SK-N-SH treated with all-trans-retinoic acid at 6 μM for 48 hours (cell line): Measurements from ENCODE around the gene SPOCK1.

Experiments
- ATAC-seq: fragments of 200-7000 bp; cut with Tn5 transposase; 3 replicates; pipeline ENCODE4 v1.9.1; 2020; ENCODE audit warnings: mild to moderate bottlenecking, moderate library complexity
- BACH2 ChIP-seq: fragments of 250-450 bp; sonication (Bioruptor Pico); IDR thresholded peaks from 2 replicates; pipeline ENCODE4 v1.9.0; 2021; ENCODE audit warnings: mild to moderate bottlenecking, borderline replicate concordance
- CREB5 ChIP-seq: fragments of 250-450 bp; sonication (Bioruptor Pico); IDR thresholded peaks from 2 replicates; pipeline ENCODE4 v1.5.1; 2020; ENCODE audit warnings: low read depth, mild to moderate bottlenecking, moderate library complexity
- CSDC2 ChIP-seq: fragments of 250-450 bp; sonication (Bioruptor Pico); IDR thresholded peaks from 2 replicates; pipeline ENCODE4 v1.5.0; 2020; ENCODE audit warnings: mild to moderate bottlenecking, moderate library complexity
- ESRRG ChIP-seq: fragments of 250-450 bp; sonication (Bioruptor Pico); IDR thresholded peaks from 2 replicates; pipeline ENCODE4 v1.6.1; 2021; ENCODE audit warnings: mild to moderate bottlenecking
- GLIS3 ChIP-seq: fragments of 250-450 bp; sonication (Bioruptor Pico); IDR thresholded peaks from 2 replicates; pipeline ENCODE4 v1.5.0; 2020; ENCODE audit warnings: mild to moderate bottlenecking, moderate library complexity
- ISL1 ChIP-seq: fragments of 250-450 bp; sonication (Bioruptor Pico); IDR thresholded peaks from 2 replicates; pipeline ENCODE4 v2.1.2; 2022; ENCODE audit warnings: mild to moderate bottlenecking, moderate library complexity
- POU6F1 ChIP-seq: fragments of 250-450 bp; sonication (Bioruptor Pico); IDR thresholded peaks from 2 replicates; pipeline ENCODE4 v1.8.0; 2021; ENCODE audit warnings: low read depth, mild to moderate bottlenecking, moderate library complexity, borderline replicate concordance
- PPARA ChIP-seq: fragments of 250-450 bp; sonication (Bioruptor Pico); IDR thresholded peaks from 2 replicates; pipeline ENCODE4 v1.5.0; 2020; ENCODE audit warnings: mild to moderate bottlenecking, borderline replicate concordance
- RARB ChIP-seq: fragments of 250-450 bp; sonication (Bioruptor Pico); IDR thresholded peaks from 2 replicates; pipeline ENCODE4 v1.8.0; 2021; ENCODE audit warnings: mild to moderate bottlenecking, moderate library complexity
- SNAI2 ChIP-seq: fragments of 250-450 bp; sonication (Bioruptor Pico); IDR thresholded peaks from 2 replicates; pipeline ENCODE4 v1.5.0; 2020; ENCODE audit warnings: mild to moderate bottlenecking, moderate library complexity
- TCF4 ChIP-seq: fragments of 250-450 bp; sonication (Bioruptor Pico); IDR thresholded peaks from 2 replicates; pipeline ENCODE4 v1.8.0; 2021; ENCODE audit warnings: mild to moderate bottlenecking, moderate library complexity, borderline replicate concordance
- TOX ChIP-seq: fragments of 250-450 bp; sonication (Bioruptor Pico); IDR thresholded peaks from 2 replicates; pipeline ENCODE4 v1.8.0; 2021; ENCODE audit warnings: mild to moderate bottlenecking, moderate library complexity, borderline replicate concordance
- TSHZ2 ChIP-seq: fragments of 250-450 bp; sonication (Bioruptor Pico); IDR thresholded peaks from 2 replicates; pipeline ENCODE4 v1.5.0; 2020; ENCODE audit warnings: mild to moderate bottlenecking, moderate library complexity
- ZC3H10 ChIP-seq: fragments of 250-450 bp; sonication (Bioruptor Pico); IDR thresholded peaks from 2 replicates; pipeline ENCODE4 v1.5.1; 2021; ENCODE audit warnings: mild to moderate bottlenecking, moderate library complexity
- ZFP3 ChIP-seq: fragments of 250-450 bp; sonication (Bioruptor Pico); IDR thresholded peaks from 2 replicates; pipeline ENCODE4 v1.5.0; 2020; ENCODE audit warnings: mild to moderate bottlenecking, moderate library complexity
- ZFP30 ChIP-seq: fragments of 450-650 bp; formaldehyde crosslinking; IDR thresholded peaks from 2 replicates; pipeline ENCODE4 v1.5.0; 2022; ENCODE audit warnings: mild to moderate bottlenecking, moderate library complexity
- ZNF565 ChIP-seq: fragments of 450-650 bp; formaldehyde crosslinking; conservative IDR thresholded peaks from 2 replicates; pipeline ENCODE4 v1.5.0; 2020; ENCODE audit warnings: low read depth, mild to moderate bottlenecking, moderate library complexity
- ZNF70 ChIP-seq: fragments of 450-650 bp; formaldehyde crosslinking; IDR thresholded peaks from 2 replicates; pipeline ENCODE4 v1.5.0; 2020; ENCODE audit warnings: mild to moderate bottlenecking, moderate library complexity
- ZNF8 ChIP-seq: fragments of 450-650 bp; formaldehyde crosslinking; IDR thresholded peaks from 2 replicates; pipeline ENCODE4 v1.5.0; 2020; ENCODE audit warnings: mild to moderate bottlenecking, moderate library complexity

Gene SPOCK1

GRCh38 chr5:137497396-137498290 lies 1.5 kb downstream of the SPOCK1 start:
- no peak for ATAC-seq
- no peak for TF ChIP-seq BACH2 (CRISPR knock-in tag)
- TF ChIP-seq ZNF565, result no peak
- no peak for TF ChIP-seq ZC3H10 (CRISPR knock-in tag)
- TF ChIP-seq ZNF8 (CRISPR knock-in tag), result no peak
- no peak for TF ChIP-seq SNAI2
- no peak for TF ChIP-seq TSHZ2 (CRISPR knock-in tag)
- no peak for TF ChIP-seq ESRRG (CRISPR knock-in tag)
- no peak for TF ChIP-seq CSDC2 (CRISPR knock-in tag)
- no peak for TF ChIP-seq CREB5 (CRISPR knock-in tag)
- TF ChIP-seq TCF4, result no peak
- no peak for TF ChIP-seq ZFP30 (CRISPR knock-in tag)
- TF ChIP-seq TOX (CRISPR knock-in tag), result no peak
- TF ChIP-seq ZNF70 (CRISPR knock-in tag), result no peak
- TF ChIP-seq ISL1 (CRISPR knock-in tag), result no peak
- TF ChIP-seq ZFP3 (CRISPR knock-in tag), result no peak
- TF ChIP-seq PPARA, result no peak

- TF ChIP-seq GLIS3 (CRISPR knock-in tag) (no peak), ISL1 (CRISPR knock-in tag) (no peak), RARB (CRISPR knock-in tag) (no peak), SNAI2 (no peak), PPARA (no peak), TCF4 (no peak), ZNF70 (CRISPR knock-in tag) (no peak), CREB5 (CRISPR knock-in tag) (no peak)
- no peak for ATAC-seq
Measured at GRCh38 chr5:137496919-137497318, 2.2 kb downstream of the SPOCK1 start.

- ATAC-seq, result no peak; the same call in 1 of the 3 replicates
- no peak for TF ChIP-seq ZFP30 (CRISPR knock-in tag)
Measured at GRCh38 chr5:137492331-137492730, 6.8 kb downstream of the SPOCK1 start.

GRCh38 chr5:137491121-137491520 lies 8.0 kb downstream of the SPOCK1 start:
- ATAC-seq, result peak; percentile 32
- TF ChIP-seq TOX (CRISPR knock-in tag) (no peak), GLIS3 (CRISPR knock-in tag) (no peak), POU6F1 (CRISPR knock-in tag) (no peak), ESRRG (CRISPR knock-in tag) (no peak), ISL1 (CRISPR knock-in tag) (peak; percentile 60), SNAI2 (no peak), ZNF70 (CRISPR knock-in tag) (no peak), ZFP30 (CRISPR knock-in tag) (no peak)

GRCh38 chr5:137490591-137490990 lies 8.5 kb downstream of the SPOCK1 start:
- no peak for ATAC-seq
- TF ChIP-seq ZC3H10 (CRISPR knock-in tag) (no peak), TSHZ2 (CRISPR knock-in tag) (no peak), RARB (CRISPR knock-in tag) (no peak)
